Measurements from ENCODE around the gene CYYR1. TPM values are rescaled to one million over a fixed set of nuclear protein-coding genes. Genes with fewer than 3 reads are reported as not detected.

The CYYR1 gene
- 16.9 TPM for total RNA-seq (ENCODE audit: insufficient read depth, low replicate concordance)

DNA sequence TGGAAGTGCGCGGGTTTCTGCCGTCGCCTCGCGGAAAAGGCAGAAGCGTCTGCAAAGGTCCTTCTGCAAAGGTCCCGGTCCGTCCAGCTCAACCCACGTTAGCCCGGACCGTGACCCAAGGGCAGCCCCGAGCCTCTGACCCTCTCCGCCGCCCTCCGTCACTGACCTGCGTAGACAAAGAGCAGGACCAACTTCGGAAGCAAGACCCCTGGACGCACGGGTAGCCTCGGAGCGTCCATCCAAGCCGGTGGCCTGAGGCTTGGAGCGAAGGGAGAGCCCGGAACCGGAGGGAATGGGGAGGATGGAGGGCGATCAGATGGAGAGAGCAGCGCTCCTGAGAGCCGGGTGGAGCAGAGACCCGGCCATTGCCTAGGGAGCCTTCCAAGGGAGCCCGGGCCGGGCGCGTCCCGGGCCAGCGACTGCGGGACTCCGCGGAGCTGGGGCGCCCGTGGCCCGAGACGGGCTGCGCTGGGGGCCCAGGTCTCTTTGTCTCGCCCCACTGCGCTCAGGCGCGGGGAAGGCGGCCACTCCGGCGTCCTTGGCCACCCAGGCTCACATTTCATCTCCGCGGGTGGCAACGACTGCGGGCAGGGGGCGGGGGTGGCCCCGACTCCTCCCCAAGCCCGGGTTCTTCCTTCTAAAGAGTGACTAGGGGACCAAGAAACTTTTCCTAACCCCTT is at the start of gene CYYR1:
Gene CYYR1, minus strand, starts transcription at position 585 of the 680 bp plus-strand sequence. Its CDS starts 346 bp downstream, at position 239.
- peak; percentile 49 for DNase-seq (ENCODE audit: low spot score)

DNA sequence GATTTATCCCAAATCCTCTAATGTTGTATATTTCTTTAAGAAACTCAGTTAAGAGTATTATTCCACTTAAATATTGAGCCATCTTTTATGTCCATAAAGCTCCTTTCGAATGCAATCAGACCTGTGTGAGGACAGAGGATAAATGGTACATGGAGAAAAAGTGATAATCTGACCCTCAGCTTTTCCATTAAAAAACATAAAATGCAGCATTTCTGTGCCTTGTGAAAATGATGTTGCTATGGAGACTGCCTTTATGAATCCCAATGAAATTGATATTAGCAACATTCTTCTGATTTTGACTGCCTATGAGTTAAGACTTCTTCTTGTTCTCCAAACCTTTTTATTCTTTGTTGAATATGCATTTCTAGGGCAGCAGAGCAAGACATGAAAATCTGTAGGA is 44.1 kb upstream of the CYYR1 start:
- DNase-seq (ENCODE audit: low spot score), result peak; percentile 43

DNA sequence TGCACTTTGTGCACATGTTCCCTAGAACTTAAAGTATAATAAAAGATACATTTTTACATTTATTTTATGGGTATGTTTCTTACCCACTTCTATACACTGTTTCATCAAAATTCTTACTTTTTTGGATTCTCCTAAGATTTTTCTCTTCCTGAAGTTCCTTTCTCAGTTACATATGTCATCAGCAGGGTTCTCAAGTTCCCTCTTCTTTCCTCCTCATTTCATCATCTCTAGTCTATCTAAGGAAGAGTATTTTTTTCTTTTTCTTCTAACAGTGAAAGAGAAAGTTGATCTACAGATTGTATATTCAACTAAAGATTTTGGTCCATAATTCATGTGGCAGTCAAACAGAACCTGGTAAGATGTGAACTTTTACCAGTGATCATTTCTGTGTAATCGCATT is 41.2 kb upstream of the CYYR1 start:
- no peak for DNase-seq (ENCODE audit: low spot score)

DNA sequence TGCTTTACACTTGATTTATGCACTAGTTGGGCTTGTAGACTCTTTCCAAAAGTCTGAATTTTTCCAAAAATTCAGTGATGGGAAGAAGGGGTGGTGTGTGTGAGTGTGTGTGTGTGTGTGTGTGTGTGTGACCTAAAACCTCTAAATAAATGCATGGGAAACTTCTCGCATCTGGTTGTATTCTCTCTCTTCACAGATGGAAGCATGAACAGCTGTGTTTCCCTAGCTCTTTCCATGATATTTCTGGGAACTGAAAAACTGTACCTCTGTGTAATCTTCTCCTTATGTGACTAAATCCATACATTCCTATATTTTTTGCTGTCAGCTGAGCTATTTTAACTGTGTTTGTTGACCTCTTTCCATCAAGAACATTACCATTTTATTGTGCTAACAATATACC is 26.2 kb upstream of the CYYR1 start:
- no peak for DNase-seq (ENCODE audit: low spot score)

DNA sequence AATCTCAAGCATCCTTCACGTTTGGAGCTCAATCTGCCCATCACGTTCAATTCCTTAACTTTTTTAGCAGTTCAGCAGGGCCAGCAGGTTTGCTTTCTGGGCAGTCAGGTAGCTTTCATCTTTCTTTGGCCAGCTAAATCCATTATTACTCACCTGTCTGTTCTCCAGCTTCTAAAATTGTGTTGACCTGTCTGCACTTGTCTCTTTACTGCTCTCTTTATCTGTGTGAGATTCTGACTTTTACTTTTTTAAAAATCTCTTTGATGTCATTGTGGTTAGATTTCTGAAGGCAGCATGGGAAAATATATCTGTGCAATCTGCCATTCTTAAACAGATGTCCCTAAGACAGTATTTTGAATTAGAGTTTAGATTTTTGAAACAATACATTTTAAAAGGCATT is 24.9 kb upstream of the CYYR1 start:
- DNase-seq (ENCODE audit: low spot score), result no peak

DNA sequence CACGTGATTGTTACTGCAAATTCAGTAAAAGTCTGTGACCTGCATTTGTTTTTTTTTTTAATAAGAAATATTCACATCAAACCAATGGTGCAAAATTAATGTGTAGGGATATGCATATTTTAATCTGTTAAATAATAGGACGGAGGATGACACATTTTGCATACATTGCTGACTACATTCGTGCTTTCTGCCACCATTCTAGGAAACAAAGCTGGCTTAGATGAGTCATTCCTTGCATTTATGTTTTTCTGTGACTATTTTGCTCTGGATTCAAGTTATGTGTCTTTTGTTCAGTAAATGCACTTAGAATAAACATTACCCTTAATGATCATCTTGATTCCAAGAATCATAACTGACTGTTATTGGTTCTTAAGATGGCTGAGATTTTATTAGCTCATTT is 23.9 kb upstream of the CYYR1 start:
- no peak for DNase-seq (ENCODE audit: low spot score)

DNA sequence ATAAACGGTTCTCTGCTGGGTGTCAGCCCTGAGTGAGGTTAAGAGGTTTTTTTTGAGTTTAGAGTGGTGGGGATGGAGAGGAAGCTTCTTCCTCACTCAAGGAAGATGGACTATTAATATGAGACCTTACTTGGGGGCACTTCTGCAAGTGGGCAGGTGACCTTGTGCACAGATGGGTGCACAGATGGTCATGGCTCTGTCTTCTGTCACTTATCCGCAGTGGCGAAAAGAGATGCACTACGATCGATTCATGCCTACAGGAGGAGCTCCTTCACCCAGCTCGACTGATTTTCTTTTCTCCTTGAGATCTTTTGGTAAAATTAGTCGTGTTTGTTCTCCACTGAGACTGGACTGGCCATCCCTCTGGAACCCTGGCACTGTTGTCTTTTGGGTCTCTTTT is 22.9 kb upstream of the CYYR1 start:
- DNase-seq (ENCODE audit: low spot score), result no peak

DNA sequence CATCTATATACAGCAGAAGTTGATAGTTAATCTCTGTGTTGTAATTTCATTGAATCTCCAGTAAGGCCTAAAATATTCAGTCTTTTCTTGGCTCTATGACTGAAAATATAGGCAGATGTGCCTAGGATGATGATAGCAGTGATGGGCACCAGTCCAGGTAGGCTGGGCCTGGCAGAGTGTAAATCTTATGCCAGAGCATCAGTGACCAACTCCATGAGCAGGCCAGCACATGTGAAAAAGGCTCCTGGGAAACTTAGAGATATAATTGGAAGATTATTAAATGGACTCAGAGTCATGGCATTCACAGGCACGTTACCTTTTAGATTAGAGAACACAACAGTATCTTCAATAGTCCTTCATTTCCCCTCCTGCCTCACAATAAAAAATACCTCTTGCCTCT is 20.7 kb upstream of the CYYR1 start:
- no peak for DNase-seq (ENCODE audit: low spot score)

DNA sequence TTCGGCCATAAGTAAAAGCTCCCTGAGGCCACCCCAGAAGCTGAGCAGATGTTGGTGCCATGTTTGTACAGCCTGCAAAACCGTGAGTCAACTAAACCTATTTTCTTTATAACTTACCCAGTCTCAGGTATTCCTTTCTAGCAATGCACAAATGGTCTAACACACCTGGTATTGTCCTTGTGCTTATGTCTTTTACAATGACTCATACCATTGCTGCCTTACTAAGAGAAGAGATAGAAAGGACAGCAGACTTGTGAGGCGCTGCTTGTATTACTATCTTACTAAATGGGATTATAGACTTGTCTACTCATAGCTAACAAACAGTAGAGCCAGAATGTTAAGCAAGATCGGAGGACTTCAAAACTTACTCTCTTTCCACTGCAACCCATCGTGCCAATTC is 18.5 kb upstream of the CYYR1 start:
- peak; percentile 3 for DNase-seq (ENCODE audit: low spot score)

DNA sequence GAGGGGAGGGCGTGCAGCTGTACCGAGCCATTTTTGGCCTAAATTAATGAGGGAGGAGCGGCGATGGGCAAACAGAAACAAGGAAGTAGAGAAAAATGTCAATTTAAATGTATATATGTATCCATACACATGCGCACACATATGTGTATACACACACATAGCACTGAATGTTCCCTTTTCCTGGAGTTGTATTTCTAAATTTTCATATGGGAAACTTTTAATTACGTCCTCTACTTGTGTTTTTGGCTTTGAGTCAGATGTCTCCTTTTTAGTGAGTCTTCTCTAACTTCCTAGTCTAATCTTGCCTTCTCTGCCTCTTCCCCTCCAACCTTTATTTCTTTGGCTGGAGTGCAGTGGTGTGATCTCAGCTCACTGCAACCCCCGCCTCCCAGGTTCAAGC is 15.4 kb upstream of the CYYR1 start:
- no peak for DNase-seq (ENCODE audit: low spot score)

DNA sequence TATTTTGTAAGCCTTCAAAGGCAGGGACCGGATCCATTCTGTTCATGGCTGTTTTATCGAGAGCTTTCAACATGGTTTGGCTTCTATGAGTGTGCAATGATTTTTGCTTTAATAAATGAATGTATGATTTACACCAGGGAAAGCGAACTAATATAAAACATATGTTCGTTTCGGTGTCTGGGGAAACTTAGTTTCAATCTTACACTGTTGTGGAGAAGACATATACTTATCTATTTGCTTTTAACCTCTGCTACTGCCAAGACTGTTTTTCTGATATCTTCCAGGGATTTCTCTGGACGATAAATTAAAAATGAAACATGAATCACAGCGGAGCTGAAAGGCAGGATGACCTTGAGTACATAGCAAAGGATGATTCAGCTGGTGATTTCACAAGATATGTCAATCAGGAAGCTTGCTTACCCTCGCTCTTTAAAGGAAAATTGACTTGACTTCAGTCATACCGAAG is 14.7 kb upstream of the CYYR1 start:
- DNase-seq (ENCODE audit: low spot score), result peak; percentile 97

DNA sequence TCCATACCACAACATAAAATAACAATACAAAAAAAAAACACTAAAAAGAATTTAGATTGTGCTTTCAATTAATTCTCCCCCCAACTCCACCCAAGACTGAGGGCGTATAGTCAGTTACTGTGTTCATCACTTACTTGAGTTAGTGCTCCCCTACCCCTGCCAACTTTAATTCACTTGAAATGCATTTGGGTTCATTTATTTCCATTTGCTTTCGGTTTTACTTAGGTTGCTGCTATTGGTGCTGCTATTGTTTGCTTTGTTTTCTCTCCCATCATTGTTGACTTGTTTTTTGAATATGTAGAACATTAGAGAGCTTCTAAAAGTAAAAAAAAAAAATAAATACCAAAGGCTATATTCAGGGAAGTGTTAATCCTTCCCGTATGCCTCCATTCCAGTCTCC is 10.7 kb upstream of the CYYR1 start:
- DNase-seq (ENCODE audit: low spot score), result no peak

DNA sequence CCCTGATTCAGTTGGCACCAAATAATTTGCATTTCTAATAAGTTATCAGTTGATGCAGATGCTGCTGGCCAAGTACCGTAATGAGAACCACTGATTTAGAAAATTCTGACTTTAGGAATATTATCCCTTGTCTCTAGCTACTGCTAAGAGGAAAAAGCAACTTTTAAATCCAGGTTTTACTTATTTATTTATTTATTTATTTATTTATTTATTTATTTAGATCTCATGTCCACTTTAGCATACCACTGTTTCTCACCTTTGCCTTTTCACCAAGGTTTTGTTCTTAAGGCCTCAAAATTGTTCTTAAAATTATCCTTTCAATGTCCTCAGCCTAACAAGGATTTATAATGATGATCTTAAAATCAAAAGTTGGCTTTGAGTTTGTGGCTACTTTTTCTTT is 8.7 kb upstream of the CYYR1 start:
- DNase-seq (ENCODE audit: low spot score), result no peak

DNA sequence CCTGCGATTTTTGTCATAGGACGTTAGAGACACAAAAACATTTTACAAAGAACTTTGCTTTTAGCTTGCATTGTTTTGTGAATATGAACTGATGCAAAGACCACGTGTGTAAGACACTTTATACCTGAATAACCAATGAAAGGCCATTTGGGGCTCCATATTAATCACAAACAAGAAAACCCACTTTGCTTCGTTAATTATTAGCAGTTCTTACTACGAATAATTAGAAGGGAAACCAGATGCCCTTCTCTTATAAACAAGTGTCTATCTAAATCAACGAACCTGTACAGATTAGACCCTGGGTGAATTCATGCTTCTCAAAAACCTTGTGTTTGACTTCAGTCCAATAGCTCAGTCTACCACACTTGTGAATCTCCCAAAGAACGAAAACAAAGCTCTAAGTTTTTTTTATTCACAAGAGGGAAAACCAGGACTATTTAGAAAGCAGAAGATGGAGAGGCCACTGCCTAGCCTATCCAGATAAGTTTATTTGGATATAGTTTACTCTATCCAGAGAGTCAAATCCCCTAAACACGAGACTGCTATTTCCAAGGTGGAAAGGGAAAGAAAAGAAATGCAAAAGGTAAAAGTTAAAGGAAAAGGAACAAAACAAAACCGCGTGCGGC is 897 bp downstream of the CYYR1 start:
- DNase-seq (ENCODE audit: low spot score), result no peak

DNA sequence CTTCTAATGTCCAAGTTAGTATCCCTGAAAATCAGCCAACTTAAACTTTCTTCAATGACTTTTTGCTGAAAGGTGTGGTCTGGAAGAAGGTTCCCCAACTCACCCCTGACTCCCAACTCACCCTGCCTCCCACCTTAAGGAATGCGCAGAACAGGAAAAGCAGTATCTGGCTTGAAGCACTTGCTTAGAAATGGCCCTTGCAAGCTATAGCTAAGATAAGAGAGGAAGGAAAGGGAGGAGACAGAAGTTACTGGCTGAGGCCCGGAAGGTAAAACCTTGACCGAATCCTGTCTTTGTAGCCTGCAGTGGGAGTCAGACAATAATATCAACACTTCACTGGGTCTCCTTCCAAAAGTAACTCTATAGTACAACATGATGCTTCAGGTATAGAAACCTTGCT is 2.9 kb downstream of the CYYR1 start:
- no peak for DNase-seq (ENCODE audit: low spot score)

DNA sequence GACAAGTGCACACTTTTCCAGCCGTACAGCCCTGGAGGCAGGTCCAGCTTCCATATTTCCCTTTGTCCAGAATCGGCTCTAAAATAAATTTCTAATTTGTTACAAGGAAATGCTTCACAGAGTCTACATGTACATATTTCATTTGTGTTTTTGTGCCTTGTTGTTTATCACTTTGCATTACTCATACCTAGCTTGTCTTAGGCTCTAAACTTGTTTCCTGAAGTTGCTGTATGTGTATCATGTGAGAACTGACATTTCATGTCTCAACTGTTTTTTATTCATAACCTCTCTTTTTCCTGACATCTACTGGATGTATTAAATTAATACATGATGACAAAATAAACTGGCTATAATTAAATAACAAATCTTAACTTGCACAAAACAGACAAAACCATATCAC is 7.5 kb downstream of the CYYR1 start:
- no peak for DNase-seq (ENCODE audit: low spot score)

DNA sequence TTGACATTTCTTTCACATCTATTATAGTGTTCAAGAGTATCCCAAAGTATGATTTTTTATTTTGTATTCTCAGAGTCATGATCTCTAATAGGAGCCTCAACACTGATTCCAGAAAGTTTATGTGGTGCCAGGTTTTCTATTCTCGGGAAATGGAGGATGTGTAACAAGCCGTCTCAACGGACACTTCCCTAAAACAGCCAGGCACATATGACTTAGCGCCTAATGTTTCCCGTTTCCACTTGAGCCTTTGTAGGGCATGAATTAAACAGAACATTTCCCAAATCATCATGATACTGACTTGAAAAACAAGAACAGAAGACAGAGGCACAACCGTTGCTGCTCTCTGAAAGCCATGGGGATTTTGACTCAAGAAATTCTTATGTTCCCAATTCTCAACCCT is 8.0 kb downstream of the CYYR1 start:
- no peak for DNase-seq (ENCODE audit: low spot score)

DNA sequence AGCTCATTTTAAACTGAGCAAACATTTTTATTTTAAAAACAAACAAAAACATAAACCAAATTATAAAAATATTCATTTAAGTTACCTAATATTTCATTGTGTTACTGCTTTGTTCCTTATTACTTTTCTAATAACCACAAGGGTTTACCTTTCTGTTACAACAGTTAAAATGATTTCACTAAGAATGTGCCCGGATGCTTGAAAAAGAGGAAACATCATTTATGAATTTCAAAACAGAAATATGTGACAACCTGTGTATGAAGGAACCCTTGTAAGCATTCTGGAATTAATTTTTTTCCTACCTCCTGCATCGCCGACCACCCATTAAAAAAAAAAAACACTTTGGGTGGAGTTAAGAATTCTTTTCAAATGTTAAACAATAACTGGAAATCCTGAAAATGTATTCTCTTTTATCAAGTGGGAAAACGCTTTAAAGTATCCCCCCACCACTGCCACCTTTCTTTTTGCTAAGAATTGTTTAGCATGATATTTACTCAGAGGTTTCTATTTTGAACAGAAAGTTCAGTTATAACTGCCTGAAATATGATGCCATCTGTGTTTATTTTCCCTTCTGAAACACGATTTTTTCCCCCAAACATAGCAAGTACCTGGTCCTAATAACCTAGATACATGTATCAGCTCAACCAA is 9.1 kb downstream of the CYYR1 start:
- DNase-seq (ENCODE audit: low spot score), result no peak

DNA sequence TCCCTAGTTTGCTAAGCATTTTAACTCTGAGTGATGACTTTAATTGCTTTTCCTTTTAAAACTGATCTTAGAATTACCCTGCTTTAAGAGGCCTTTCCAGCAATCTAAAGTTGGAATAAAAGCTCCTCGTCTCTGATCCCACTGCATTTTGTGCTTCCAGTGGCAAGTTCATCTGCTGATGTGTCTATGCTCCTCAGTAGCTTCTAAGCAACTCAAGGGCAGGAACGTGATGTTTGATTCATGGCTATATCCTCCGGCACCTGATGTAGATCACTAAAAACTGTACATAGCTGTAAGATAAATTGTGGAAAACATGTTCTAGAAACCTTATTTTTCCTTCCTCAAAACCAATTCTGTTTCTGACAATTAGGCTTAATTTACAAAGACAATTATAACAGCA is 12.5 kb downstream of the CYYR1 start:
- DNase-seq (ENCODE audit: low spot score), result no peak

DNA sequence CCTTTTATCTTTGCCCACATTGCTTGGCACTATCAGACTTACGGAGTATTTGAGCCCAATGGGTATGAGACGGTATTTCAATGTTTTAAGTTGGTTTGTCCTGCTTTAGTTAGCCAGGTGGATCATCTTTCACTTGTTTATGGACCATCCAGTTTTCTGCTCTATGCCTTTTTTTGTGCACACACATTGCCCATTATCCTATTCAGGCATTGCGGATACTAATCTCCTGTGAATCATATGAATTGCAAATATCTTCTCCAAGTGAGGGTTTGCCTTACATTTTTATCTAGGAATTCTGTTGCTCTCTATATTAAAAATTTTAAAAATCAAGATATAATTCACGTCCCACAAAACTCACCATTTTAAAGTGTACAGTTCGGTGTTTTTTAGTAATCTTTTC is 14.0 kb downstream of the CYYR1 start:
- no peak for DNase-seq (ENCODE audit: low spot score)

DNA sequence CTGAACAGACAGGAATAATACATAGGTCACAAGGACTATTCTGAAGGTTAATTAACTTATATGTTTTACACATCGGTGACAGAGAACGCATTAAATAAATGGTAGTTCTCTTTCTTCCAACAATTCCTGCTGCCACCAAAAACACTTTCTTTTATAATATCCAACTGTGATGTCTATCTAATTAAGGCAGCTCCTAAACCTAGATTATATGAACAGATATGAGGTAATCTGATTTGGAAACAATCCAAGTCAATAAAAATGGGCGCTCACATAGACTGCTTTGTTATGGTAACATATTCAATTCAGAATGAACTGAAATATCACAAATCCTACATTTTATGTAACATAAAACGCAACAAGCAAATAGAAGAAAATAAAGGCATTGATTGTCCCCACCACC is 16.0 kb downstream of the CYYR1 start:
- no peak for DNase-seq (ENCODE audit: low spot score)

DNA sequence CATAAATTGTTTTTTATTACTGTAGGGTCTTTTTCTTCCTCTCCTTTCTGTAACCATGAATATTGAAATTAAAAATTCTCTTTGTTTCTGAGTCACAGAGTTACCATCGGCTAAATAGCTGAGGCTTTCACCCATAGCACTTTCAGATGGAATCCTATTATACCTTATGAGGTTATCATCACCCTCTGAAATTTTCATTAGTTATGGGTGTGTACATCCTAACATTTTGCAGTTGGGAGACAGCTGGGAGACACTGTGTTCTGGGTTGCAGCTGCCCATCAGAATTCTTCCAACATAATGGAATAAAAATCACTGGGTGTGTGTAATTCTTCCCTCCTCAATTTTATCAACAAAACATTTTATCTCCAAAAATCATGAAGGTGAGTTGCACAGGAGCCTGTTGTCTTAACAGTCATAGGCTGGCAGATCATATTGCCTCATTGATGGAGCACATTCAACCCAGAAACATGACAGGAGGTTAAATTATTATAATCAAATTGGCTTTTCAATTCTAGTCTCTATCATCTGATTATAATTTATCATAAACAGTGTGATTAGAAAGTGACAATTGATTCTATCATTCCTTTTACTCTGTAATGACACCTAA is 17.4 kb downstream of the CYYR1 start:
- DNase-seq (ENCODE audit: low spot score), result no peak

DNA sequence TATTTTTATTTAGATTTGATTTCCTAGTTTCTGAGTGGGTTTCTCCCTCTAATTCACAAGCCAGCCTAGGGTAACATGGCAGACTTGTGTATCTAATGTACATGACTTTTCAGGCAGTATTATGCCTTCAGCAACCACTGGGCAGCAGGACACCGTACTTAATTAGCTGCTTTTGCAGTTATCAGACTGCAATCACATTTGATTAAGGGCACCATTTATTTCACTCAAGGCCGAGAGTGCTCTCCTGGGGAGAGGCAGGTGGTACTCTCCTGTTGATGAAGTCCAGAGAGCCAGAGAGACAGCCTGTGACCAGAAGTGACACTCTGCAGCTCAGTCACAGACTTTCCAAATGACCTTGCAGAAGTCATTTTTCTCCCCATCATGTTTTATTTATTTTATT is 18.7 kb downstream of the CYYR1 start:
- DNase-seq (ENCODE audit: low spot score), result no peak
